ENCODE data around the gene CYP20A1.
"Not testable (repeated sequence)": the region's sequence is repeated elsewhere in the genome, so short reads cannot be mapped to it uniquely, and the experiment has no call there.

The CYP20A1 gene

GRCh38 chr2:203209538-203209937 is 29.3 kb upstream of the CYP20A1 start:
- Histone ChIP-seq H3K4me3 (no peak overlapping the region), H3K27ac (no peak overlapping the region)
- TF ChIP-seq CTCF (IDR thresholded peaks at IDR 0.05) = no peak
- no peak for DNase-seq (ENCODE audit: low spot score)

GRCh38 chr2:203225423-203226039 is 13.3 kb upstream of the CYP20A1 start:
- H3K27ac ChIP-seq = no peak overlapping the region
- no peak overlapping the region for H3K4me3 ChIP-seq
- TF ChIP-seq CTCF (IDR thresholded peaks at IDR 0.05) = peak; percentile 16
- no peak for DNase-seq (ENCODE audit: low spot score)

- not testable (repeated sequence) for DNase-seq (ENCODE audit: low spot score); H3K4me3 ChIP-seq; H3K27ac ChIP-seq
Measured at GRCh38 chr2:203229674-203230073, 9.1 kb upstream of the CYP20A1 start.

- no peak for DNase-seq (ENCODE audit: low spot score)
- H3K27ac ChIP-seq = no peak overlapping the region
- H3K4me3 ChIP-seq = peak overlapping the region; percentile 86
Measured at GRCh38 chr2:203237346-203238238, 1.2 kb upstream of the CYP20A1 start.

GRCh38 chr2:203238292-203238703 is 520 bp upstream of the CYP20A1 start:
- peak overlapping the region; percentile 95 to 97 for H3K27ac ChIP-seq
- DNase-seq (ENCODE audit: low spot score) = no peak
- TF ChIP-seq CTCF (IDR thresholded peaks at IDR 0.05) = no peak
- peak overlapping the region; percentile 86 for H3K4me3 ChIP-seq

More at GRCh38 chr2:203237346-203238238, 1.2 kb upstream of the CYP20A1 start:
- TF ChIP-seq CTCF (IDR thresholded peaks at IDR 0.05) = no peak

GRCh38 chr2:203240491-203240890 is 1.7 kb downstream of the CYP20A1 start:
- peak overlapping the region; percentile 86 for H3K4me3 ChIP-seq
- no peak for TF ChIP-seq CTCF (IDR thresholded peaks at IDR 0.05)
- DNase-seq (ENCODE audit: low spot score) = no peak
- no peak overlapping the region for H3K27ac ChIP-seq

- no peak overlapping the region for H3K27ac ChIP-seq
- H3K4me3 ChIP-seq = no peak overlapping the region
- no peak for TF ChIP-seq CTCF (IDR thresholded peaks at IDR 0.05)
- no peak for DNase-seq (ENCODE audit: low spot score)
Measured at GRCh38 chr2:203242518-203242917, 3.7 kb downstream of the CYP20A1 start.
